SK-N-SH treated with all-trans-retinoic acid at 6 μM for 48 hours (cell line): ENCODE measurements around the gene USE1.

Experiments used
- ATAC-seq: fragments of 200-7000 bp; cut with Tn5 transposase; 3 replicates; pipeline ENCODE4 v1.9.1; 2020; ENCODE audit warnings: mild to moderate bottlenecking, moderate library complexity
- ARNTL ChIP-seq: fragments of 450-650 bp; formaldehyde crosslinking; IDR thresholded peaks from 2 replicates; pipeline ENCODE4 v1.5.0; 2020; ENCODE audit warnings: low read depth, mild to moderate bottlenecking, moderate library complexity, borderline replicate concordance
- BACH2 ChIP-seq: fragments of 250-450 bp; sonication (Bioruptor Pico); IDR thresholded peaks from 2 replicates; pipeline ENCODE4 v1.9.0; 2021; ENCODE audit warnings: mild to moderate bottlenecking, borderline replicate concordance
- CSDC2 ChIP-seq: fragments of 250-450 bp; sonication (Bioruptor Pico); IDR thresholded peaks from 2 replicates; pipeline ENCODE4 v1.5.0; 2020; ENCODE audit warnings: mild to moderate bottlenecking, moderate library complexity
- CSRNP3 ChIP-seq: fragments of 250-450 bp; sonication (Bioruptor Pico); IDR thresholded peaks from 2 replicates; pipeline ENCODE4 v1.5.1; 2021; ENCODE audit warnings: mild to moderate bottlenecking, moderate library complexity
- ESRRG ChIP-seq: fragments of 250-450 bp; sonication (Bioruptor Pico); IDR thresholded peaks from 2 replicates; pipeline ENCODE4 v1.6.1; 2021; ENCODE audit warnings: mild to moderate bottlenecking
- GLIS3 ChIP-seq: fragments of 250-450 bp; sonication (Bioruptor Pico); IDR thresholded peaks from 2 replicates; pipeline ENCODE4 v1.5.0; 2020; ENCODE audit warnings: mild to moderate bottlenecking, moderate library complexity
- ISL1 ChIP-seq: fragments of 250-450 bp; sonication (Bioruptor Pico); IDR thresholded peaks from 2 replicates; pipeline ENCODE4 v2.1.2; 2022; ENCODE audit warnings: mild to moderate bottlenecking, moderate library complexity
- OSR1 ChIP-seq: fragments of 250-450 bp; sonication (Bioruptor Pico); IDR thresholded peaks from 2 replicates; pipeline ENCODE4 v1.8.0; 2022; ENCODE audit warnings: moderate library complexity, mild to moderate bottlenecking, inconsistent platforms
- PATZ1 ChIP-seq: fragments of 250-450 bp; sonication (Bioruptor Pico); IDR thresholded peaks from 2 replicates; pipeline ENCODE4 v1.8.0; 2020; ENCODE audit warnings: mild to moderate bottlenecking, moderate library complexity, borderline replicate concordance
- POU6F1 ChIP-seq: fragments of 250-450 bp; sonication (Bioruptor Pico); IDR thresholded peaks from 2 replicates; pipeline ENCODE4 v1.8.0; 2021; ENCODE audit warnings: low read depth, mild to moderate bottlenecking, moderate library complexity, borderline replicate concordance
- PPARA ChIP-seq: fragments of 250-450 bp; sonication (Bioruptor Pico); IDR thresholded peaks from 2 replicates; pipeline ENCODE4 v1.5.0; 2020; ENCODE audit warnings: mild to moderate bottlenecking, borderline replicate concordance
- RARB ChIP-seq: fragments of 250-450 bp; sonication (Bioruptor Pico); IDR thresholded peaks from 2 replicates; pipeline ENCODE4 v1.8.0; 2021; ENCODE audit warnings: mild to moderate bottlenecking, moderate library complexity
- SNAI2 ChIP-seq: fragments of 250-450 bp; sonication (Bioruptor Pico); IDR thresholded peaks from 2 replicates; pipeline ENCODE4 v1.5.0; 2020; ENCODE audit warnings: mild to moderate bottlenecking, moderate library complexity
- TOX ChIP-seq: fragments of 250-450 bp; sonication (Bioruptor Pico); IDR thresholded peaks from 2 replicates; pipeline ENCODE4 v1.8.0; 2021; ENCODE audit warnings: mild to moderate bottlenecking, moderate library complexity, borderline replicate concordance
- TSHZ2 ChIP-seq: fragments of 250-450 bp; sonication (Bioruptor Pico); IDR thresholded peaks from 2 replicates; pipeline ENCODE4 v1.5.0; 2020; ENCODE audit warnings: mild to moderate bottlenecking, moderate library complexity
- ZC3H10 ChIP-seq: fragments of 250-450 bp; sonication (Bioruptor Pico); IDR thresholded peaks from 2 replicates; pipeline ENCODE4 v1.5.1; 2021; ENCODE audit warnings: mild to moderate bottlenecking, moderate library complexity
- ZFP3 ChIP-seq: fragments of 250-450 bp; sonication (Bioruptor Pico); IDR thresholded peaks from 2 replicates; pipeline ENCODE4 v1.5.0; 2020; ENCODE audit warnings: mild to moderate bottlenecking, moderate library complexity
- ZFP30 ChIP-seq: fragments of 450-650 bp; formaldehyde crosslinking; IDR thresholded peaks from 2 replicates; pipeline ENCODE4 v1.5.0; 2022; ENCODE audit warnings: mild to moderate bottlenecking, moderate library complexity
- ZNF565 ChIP-seq: fragments of 450-650 bp; formaldehyde crosslinking; conservative IDR thresholded peaks from 2 replicates; pipeline ENCODE4 v1.5.0; 2020; ENCODE audit warnings: low read depth, mild to moderate bottlenecking, moderate library complexity
- ZNF70 ChIP-seq: fragments of 450-650 bp; formaldehyde crosslinking; IDR thresholded peaks from 2 replicates; pipeline ENCODE4 v1.5.0; 2020; ENCODE audit warnings: mild to moderate bottlenecking, moderate library complexity
- ZNF8 ChIP-seq: fragments of 450-650 bp; formaldehyde crosslinking; IDR thresholded peaks from 2 replicates; pipeline ENCODE4 v1.5.0; 2020; ENCODE audit warnings: mild to moderate bottlenecking, moderate library complexity

USE1 gene

GRCh38 chr19:17172624-17173345 is 42.4 kb upstream of the USE1 start:
- TF ChIP-seq SNAI2 (CRISPR knock-in tag) (no peak), ZNF8 (no peak)
- no peak for ATAC-seq

GRCh38 chr19:17178291-17178690 is 36.9 kb upstream of the USE1 start:
- TF ChIP-seq ZC3H10 (CRISPR knock-in tag), result no peak
- TF ChIP-seq CSDC2, result no peak
- TF ChIP-seq ZNF565 (CRISPR knock-in tag), result no peak
- TF ChIP-seq BACH2, result no peak
- no peak for TF ChIP-seq POU6F1 (CRISPR knock-in tag)
- no peak for TF ChIP-seq ZFP30 (CRISPR knock-in tag)
- no peak for TF ChIP-seq ESRRG (CRISPR knock-in tag)
- no peak for TF ChIP-seq OSR1 (CRISPR knock-in tag)
- no peak for TF ChIP-seq TSHZ2
- TF ChIP-seq ZFP3, result no peak
- TF ChIP-seq CSRNP3 (CRISPR knock-in tag), result no peak
- no peak for TF ChIP-seq PPARA (CRISPR knock-in tag)
- no peak for TF ChIP-seq PATZ1 (CRISPR knock-in tag)
- no peak for TF ChIP-seq ZNF70
- no peak for TF ChIP-seq ARNTL (CRISPR knock-in tag)
- no peak for TF ChIP-seq TOX
- TF ChIP-seq GLIS3, result no peak
- TF ChIP-seq ZNF8, result no peak
- no peak for ATAC-seq

- TF ChIP-seq ISL1 (CRISPR knock-in tag) (no peak), OSR1 (CRISPR knock-in tag) (no peak), BACH2 (no peak)
- no peak for ATAC-seq
These were observed 34.0 kb upstream of the USE1 start for GRCh38 chr19:17180997-17181702.

GRCh38 chr19:17183271-17183761 is 31.8 kb upstream of the USE1 start:
- no peak for TF ChIP-seq ZNF70
- TF ChIP-seq ISL1 (CRISPR knock-in tag), result no peak
- TF ChIP-seq TOX, result no peak
- TF ChIP-seq SNAI2 (CRISPR knock-in tag), result no peak
- TF ChIP-seq ZFP30 (CRISPR knock-in tag), result no peak
- TF ChIP-seq GLIS3, result no peak
- TF ChIP-seq RARB (CRISPR knock-in tag), result no peak
- no peak for TF ChIP-seq ZNF565 (CRISPR knock-in tag)
- no peak for TF ChIP-seq CSDC2
- TF ChIP-seq ZFP3, result no peak
- no peak for TF ChIP-seq TSHZ2
- TF ChIP-seq CSRNP3 (CRISPR knock-in tag), result no peak
- TF ChIP-seq, all 23 proteins: peak for 0
- ATAC-seq, result no peak
